ENCODE data around the gene CABP7.

CABP7 gene

GRCh38 chr22:29702931-29703501 lies 16.8 kb upstream of the CABP7 start:
- DNase-seq = no peak

- no peak for DNase-seq
Observed at GRCh38 chr22:29703569-29704195, 16.1 kb upstream of the CABP7 start.

- no peak for DNase-seq
Observed at GRCh38 chr22:29704528-29705285, 15.1 kb upstream of the CABP7 start.

- DNase-seq = no peak
Observed at GRCh38 chr22:29705651-29706050, 14.2 kb upstream of the CABP7 start.

GRCh38 chr22:29706486-29706885 lies 13.3 kb upstream of the CABP7 start:
- no peak for DNase-seq

GRCh38 chr22:29707010-29707409 lies 12.8 kb upstream of the CABP7 start:
- DNase-seq = no peak

GRCh38 chr22:29707471-29707870 lies 12.3 kb upstream of the CABP7 start:
- DNase-seq = no peak

- no peak for DNase-seq
Observed at GRCh38 chr22:29710193-29710592, 9.6 kb upstream of the CABP7 start.

- DNase-seq = no peak
Observed at GRCh38 chr22:29710922-29711593, 8.7 kb upstream of the CABP7 start.

- no peak for DNase-seq
Observed at GRCh38 chr22:29712119-29712518, 7.7 kb upstream of the CABP7 start.

- DNase-seq = no peak
Observed at GRCh38 chr22:29713156-29713727, 6.6 kb upstream of the CABP7 start.

GRCh38 chr22:29715240-29715639 lies 4.6 kb upstream of the CABP7 start:
- no peak for DNase-seq

- DNase-seq = no peak
Observed at GRCh38 chr22:29715705-29716104, 4.1 kb upstream of the CABP7 start.

GRCh38 chr22:29716814-29717545 lies 2.8 kb upstream of the CABP7 start:
- no peak for DNase-seq

- no peak for DNase-seq
Observed at GRCh38 chr22:29717789-29718188, 2.0 kb upstream of the CABP7 start.

GRCh38 chr22:29718949-29719898 lies 579 bp upstream of the CABP7 start:
- no peak for DNase-seq

- no peak for DNase-seq
Observed at GRCh38 chr22:29720811-29721323, 1.1 kb downstream of the CABP7 start.

- DNase-seq = no peak
Observed at GRCh38 chr22:29722151-29722550, 2.3 kb downstream of the CABP7 start.

- no peak for DNase-seq
Observed at GRCh38 chr22:29722587-29722986, 2.8 kb downstream of the CABP7 start.

- no peak for DNase-seq
Observed at GRCh38 chr22:29723766-29724165, 4.0 kb downstream of the CABP7 start.

- no peak for DNase-seq
Observed at GRCh38 chr22:29724843-29725242, 5.0 kb downstream of the CABP7 start.
